ENCODE data around the gene ZNF689. TPM values are rescaled to one million over a fixed set of nuclear protein-coding genes. Genes with fewer than 3 reads are reported as not detected.

ZNF689 gene
- total and polyA plus RNA-seq, 12 donors: 2.7 to 7.4 (median 5.4) TPM

- ATAC-seq (peak; percentile 74 to 93 (median 87)), DNase-seq (peak; percentile 88 to 89)
- no peaks in the 10 kb centered on the region for H3K9me3 ChIP-seq
- H3K36me3 ChIP-seq: no peaks in the 10 kb centered on the region
- 35 to 36% methylated on average over 18 of the region's 18 CpGs for WGBS, 2 donors
- TF ChIP-seq, protein P1, sequence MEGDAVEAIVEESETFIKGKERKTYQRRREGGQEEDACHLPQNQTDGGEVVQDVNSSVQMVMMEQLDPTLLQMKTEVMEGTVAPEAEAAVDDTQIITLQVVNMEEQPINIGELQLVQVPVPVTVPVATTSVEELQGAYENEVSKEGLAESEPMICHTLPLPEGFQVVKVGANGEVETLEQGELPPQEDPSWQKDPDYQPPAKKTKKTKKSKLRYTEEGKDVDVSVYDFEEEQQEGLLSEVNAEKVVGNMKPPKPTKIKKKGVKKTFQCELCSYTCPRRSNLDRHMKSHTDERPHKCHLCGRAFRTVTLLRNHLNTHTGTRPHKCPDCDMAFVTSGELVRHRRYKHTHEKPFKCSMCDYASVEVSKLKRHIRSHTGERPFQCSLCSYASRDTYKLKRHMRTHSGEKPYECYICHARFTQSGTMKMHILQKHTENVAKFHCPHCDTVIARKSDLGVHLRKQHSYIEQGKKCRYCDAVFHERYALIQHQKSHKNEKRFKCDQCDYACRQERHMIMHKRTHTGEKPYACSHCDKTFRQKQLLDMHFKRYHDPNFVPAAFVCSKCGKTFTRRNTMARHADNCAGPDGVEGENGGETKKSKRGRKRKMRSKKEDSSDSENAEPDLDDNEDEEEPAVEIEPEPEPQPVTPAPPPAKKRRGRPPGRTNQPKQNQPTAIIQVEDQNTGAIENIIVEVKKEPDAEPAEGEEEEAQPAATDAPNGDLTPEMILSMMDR (IDR thresholded peaks at IDR 0.05): peak; percentile 82 to 93 (median 90)
- peak overlapping the region in 7 of 10 donors; percentile 18 to 74 (median 59) for H3K27ac ChIP-seq
- intact Hi-C loops (cut with DNase I): loop anchor here in 2 of 10 donors (5.0 kb wide), 1 partner anchor 42 kb away; the partner anchor contains the start of gene ZNF785 (in 2 of the 2)
- peak overlapping the region in 8 of 10 donors; percentile 13 to 44 (median 22) for H3K4me3 ChIP-seq
- H3K4me1 ChIP-seq: peaks cover 0 to 13% (median 0%) of the 10 kb centered on the region in 9 donors
- no peaks in the 10 kb centered on the region for H3K27me3 ChIP-seq
Observed at GRCh38 chr16:30628628-30629540, 18.7 kb upstream of the ZNF689 start.

DNA sequence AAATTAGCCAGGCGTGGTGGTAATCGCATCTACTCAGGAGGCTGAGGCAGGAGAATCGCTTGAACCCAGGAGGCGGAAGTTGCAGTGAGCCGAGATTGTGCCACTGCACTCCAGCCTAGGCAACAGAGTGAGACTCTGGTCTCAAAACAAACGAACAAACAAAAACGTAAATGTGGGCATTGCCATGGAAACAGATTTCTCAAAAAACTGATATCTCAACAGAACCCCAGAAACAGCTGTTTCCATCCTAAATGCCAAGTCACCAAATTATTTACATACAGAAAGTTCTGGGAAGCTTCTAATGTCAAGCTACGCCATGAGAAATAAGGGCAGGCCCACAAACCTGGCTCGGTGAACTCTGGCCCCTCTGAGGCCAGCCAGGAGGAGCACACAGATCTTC is 16.0 kb upstream of the ZNF689 start:
- 91 to 92% methylated on average over 9 of the region's 9 CpGs for WGBS, 2 donors
- no peak for DNase-seq
- Histone ChIP-seq H3K4me3 (no peak overlapping the region), H3K27me3 (peaks cover 0 to 3% (median 0%) of the 10 kb centered on the region in 7 donors), H3K27ac (no peak overlapping the region), H3K4me1 (peaks cover 0 to 6% (median 0%) of the 10 kb centered on the region in 9 donors), H3K9me3 (no peaks in the 10 kb centered on the region), H3K36me3 (no peaks in the 10 kb centered on the region)
- no peak for ATAC-seq
- intact Hi-C loops (cut with DNase I): loop anchor here in 2 of 10 donors (5.0 kb wide), 1 partner anchor 39 kb away; the partner anchor contains the start of gene ZNF785 (in 2 of the 2)
- TF ChIP-seq, protein P1 (IDR thresholded peaks at IDR 0.05): no peak

GRCh38 chr16:30623536-30624283 is 13.5 kb upstream of the ZNF689 start:
- Histone ChIP-seq H3K4me1 (peaks cover 0 to 5% (median 0%) of the 10 kb centered on the region in 9 donors), H3K27ac (no peak overlapping the region), H3K9me3 (no peaks in the 10 kb centered on the region), H3K27me3 (peaks cover 0 to 3% (median 0%) of the 10 kb centered on the region in 7 donors), H3K4me3 (no peak overlapping the region), H3K36me3 (no peaks in the 10 kb centered on the region)
- ATAC-seq (no peak), DNase-seq (no peak)
- intact Hi-C loops (cut with DNase I): no loop called here
- TF ChIP-seq, protein P1 (IDR thresholded peaks at IDR 0.05): no peak
- 83 to 84% methylated on average over 11 of the region's 11 CpGs for WGBS, 2 donors

DNA sequence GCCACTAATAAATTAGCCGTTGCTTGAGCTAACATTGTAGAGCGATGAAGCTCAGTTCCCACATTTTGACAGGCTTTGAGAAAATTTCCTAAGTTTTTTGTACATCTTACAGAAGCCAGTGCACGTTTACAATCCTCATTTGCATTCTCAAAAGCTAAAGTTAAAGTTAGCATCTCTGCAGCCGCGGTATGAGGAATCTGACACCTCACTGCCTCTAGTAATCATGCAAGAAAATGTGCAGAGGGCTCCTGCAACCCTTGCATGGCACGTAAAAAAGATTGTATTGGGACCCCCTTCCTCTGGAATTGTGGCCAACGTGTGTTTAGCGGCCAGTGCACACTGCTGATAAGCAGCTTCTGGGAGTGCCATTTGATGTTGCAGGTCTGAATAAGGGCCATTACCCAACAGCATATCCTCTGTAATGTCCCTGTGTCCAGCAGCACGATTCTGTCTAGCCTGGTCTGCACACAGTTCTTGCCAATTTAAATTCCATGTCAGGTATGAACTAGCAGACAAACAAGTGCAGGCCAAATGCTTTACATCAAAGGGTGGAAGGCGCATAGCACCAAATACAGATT is 12.4 kb upstream of the ZNF689 start:
- intact Hi-C loops (cut with DNase I): no loop called here
- Histone ChIP-seq H3K9me3 (no peaks in the 10 kb centered on the region), H3K4me1 (no peaks in the 10 kb centered on the region), H3K27ac (no peak overlapping the region), H3K36me3 (no peaks in the 10 kb centered on the region), H3K27me3 (peaks cover 0 to 3% (median 0%) of the 10 kb centered on the region in 7 donors), H3K4me3 (no peak overlapping the region)
- no peak for DNase-seq
- 53 to 54% methylated on average over 10 of the region's 10 CpGs for WGBS, 2 donors
- TF ChIP-seq, protein P1 (IDR thresholded peaks at IDR 0.05): no peak
- no peak for ATAC-seq
